OCI-LY7 (cell line): ENCODE data around the gene SEMA3D.

Experiments
- CTCF ChIP-seq: fragments of 200-600 bp; sonication (generic); conservative IDR thresholded peaks from 2 replicates; pipeline ENCODE4 v1.5.1; 2014; ENCODE audit warnings: mild to moderate bottlenecking, antibody characterized with exemption, low read length, moderate library complexity, mixed read lengths
- EZH2phosphoT487 ChIP-seq: fragments of 200-600 bp; sonication (generic); IDR thresholded peaks from 2 replicates; pipeline ENCODE4 v1.6.1; 2018; ENCODE audit warnings: low read depth, borderline replicate concordance, mild to moderate bottlenecking, mixed run types, antibody characterized with exemption, low read length, moderate library complexity, mixed read lengths

DNA sequence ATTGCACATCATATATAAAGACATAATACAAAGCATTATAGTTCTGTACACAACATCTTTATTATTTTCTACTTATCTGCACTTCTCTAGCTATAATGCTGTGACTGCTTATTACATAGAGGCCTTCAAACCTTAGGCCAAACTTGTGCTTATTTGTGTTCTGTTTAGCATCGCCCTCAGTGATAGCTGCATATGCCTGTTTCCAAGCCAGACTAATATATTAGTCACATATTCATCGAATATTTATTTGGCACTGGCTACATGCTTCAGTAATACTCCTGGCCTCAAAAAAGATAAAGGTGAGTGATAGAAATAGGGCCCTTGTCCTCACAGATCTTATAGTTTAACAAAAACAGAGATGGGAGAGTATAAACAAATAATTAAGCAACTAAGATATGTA lies 30.2 kb upstream of the SEMA3D start:
- TF ChIP-seq CTCF (no peak), EZH2phosphoT487 (no peak)
